Measurements from ENCODE around the gene ANKS6. TPM values are rescaled to one million over a fixed set of nuclear protein-coding genes. Genes with fewer than 3 reads are reported as not detected.

The ANKS6 gene
- total and polyA plus RNA-seq, 2 of the 4 experiments (the other 2 are of a cell fraction) = 9.0 to 23.6 TPM

GRCh38 chr9:98838155-98838867, 42.0 kb upstream of the ANKS6 start:
- H2BK20ac ChIP-seq (ENCODE audit: low read depth, low read length) = no peak overlapping the region
- no peak overlapping the region for H3K4me3 ChIP-seq (ENCODE audit: insufficient read depth, low read depth, low read length)
- H3K36me3 ChIP-seq (ENCODE audit: control insufficient read depth, insufficient read depth, low read length) = no peaks in the 10 kb centered on the region
- CTCF ChIA-PET = no interaction called here
- H2BK5ac ChIP-seq (ENCODE audit: low read depth, low read length, poor library complexity, severe bottlenecking) = no peak overlapping the region
- no peaks in the 10 kb centered on the region for H4K20me1 ChIP-seq (ENCODE audit: insufficient read depth, low read length)
- no peaks in the 10 kb centered on the region for H3K79me1 ChIP-seq (ENCODE audit: low read depth in 1 of 2, low read length in 2 of 2)
- no peak overlapping the region for H3K23ac ChIP-seq (ENCODE audit: low read depth, low read length)
- intact Hi-C loops (cut with micrococcal nuclease) (no loop called here), dilution Hi-C loops (cut with HindIII; ENCODE audit: low sequenced_read_pairs, unreplicated experiment) (loop anchor here (25.0 kb wide), 1 partner anchor 299 kb away; no protein-coding TSS in a partner anchor), in situ Hi-C loops (cut with MboI; ENCODE audit: low sequenced_read_pairs) (no loop called here)
- H3K9me1 ChIP-seq (ENCODE audit: insufficient read depth, low read length) = 0 out of 2 replicates have a peak, but pooled peaks cover 3% of the 10 kb centered on the region
- H3K27me3 ChIP-seq (ENCODE audit: control insufficient read depth, insufficient read depth, low read length) = no peaks in the 10 kb centered on the region
- H2AK9ac ChIP-seq (replicated peaks; ENCODE audit: low read depth, low read length, poor library complexity) = no peak overlapping the region
- no peak overlapping the region for H3K18ac ChIP-seq (ENCODE audit: low read depth, low read length)
- no peak overlapping the region for H3K9ac ChIP-seq (ENCODE audit: low read depth, low read length)
- H4K91ac ChIP-seq (ENCODE audit: insufficient read depth, low read depth, low read length) = no peak overlapping the region
- H2BK120ac ChIP-seq (ENCODE audit: low read depth, low read length) = no peak overlapping the region
- no peak overlapping the region for H2AFZ ChIP-seq (replicated peaks; ENCODE audit: low read length, poor library complexity)
- H3K4me2 ChIP-seq (ENCODE audit: low read depth, low read length) = no peak overlapping the region
- POLR2A ChIA-PET (ENCODE audit: unreplicated experiment) = no interaction called here
- H4K5ac ChIP-seq (ENCODE audit: low read depth, low read length) = no peak overlapping the region
- H2AK5ac ChIP-seq (ENCODE audit: low read depth, low read length) = no peak overlapping the region
- no peak overlapping the region for H3K27ac ChIP-seq (ENCODE audit: insufficient read depth, low read length)
- H3K14ac ChIP-seq (replicated peaks; ENCODE audit: low read depth, low read length) = no peak overlapping the region
- no peak overlapping the region for H2BK15ac ChIP-seq (ENCODE audit: low read depth, low read length)
- DNase-seq (no peak), ATAC-seq (ENCODE audit: low read depth) (no peak)
- no peak overlapping the region for H4K8ac ChIP-seq (ENCODE audit: low read depth in 2 of 2, low read length in 2 of 2)
- TF ChIP-seq CHD1 (IDR thresholded peaks at IDR 0.05; ENCODE audit: low read depth, low read length) (no peak), RAD21 (IDR thresholded peaks at IDR 0.05; ENCODE audit: low read length) (no peak), ELK1 (IDR thresholded peaks at IDR 0.05; ENCODE audit: borderline replicate concordance, low read depth, low read length) (no peak), RFX5 (IDR thresholded peaks at IDR 0.05; ENCODE audit: low read depth, low read length) (no peak), FOS (IDR thresholded peaks at IDR 0.05; ENCODE audit: low read depth, low read length) (no peak), MAFK (IDR thresholded peaks at IDR 0.05; ENCODE audit: low read depth, low read length) (no peak), RCOR1 (IDR thresholded peaks at IDR 0.05; ENCODE audit: insufficient replicate concordance, low read length) (no peak), MAZ (IDR thresholded peaks at IDR 0.05; ENCODE audit: borderline replicate concordance, low read depth, low read length) (no peak), MXI1 (IDR thresholded peaks at IDR 0.05; ENCODE audit: borderline replicate concordance, low read depth, low read length) (no peak), BHLHE40 (IDR thresholded peaks at IDR 0.05; ENCODE audit: low read depth, low read length) (no peak)
- H3K9me3 ChIP-seq (ENCODE audit: control insufficient read depth, insufficient read depth, low read length) = no peaks in the 10 kb centered on the region
- no peak overlapping the region for H3K4ac ChIP-seq (ENCODE audit: low read depth, low read length)
- no TSS peak for BruUV-seq (replicated peaks)
- no CpG with 5 or more reads among the region's 6 CpGs for WGBS, 2 experiments (ENCODE audit: extremely low coverage in 2 of 2, insufficient read length in 1 of 2)
- H3K56ac ChIP-seq (ENCODE audit: extremely low read depth, insufficient read depth, low read length) = no peak overlapping the region
- no peaks in the 10 kb centered on the region for H3K4me1 ChIP-seq (ENCODE audit: control insufficient read depth, insufficient read depth, low read length)

All from IMR-90 (cell line).